HPDE6-E6E7 (cell line): ENCODE results near the gene DNAJB11.
"Not testable (repeated sequence)": the region's sequence is repeated elsewhere in the genome, so short reads cannot be mapped to it uniquely, and the experiment has no call there.

Source experiments
- DNase-seq: peaks from one replicate; pipeline ENCODE4 v3.0.0; 2011; ENCODE audit warnings: missing footprints; ENCODE audit errors: extremely low spot score

Gene DNAJB11

DNA sequence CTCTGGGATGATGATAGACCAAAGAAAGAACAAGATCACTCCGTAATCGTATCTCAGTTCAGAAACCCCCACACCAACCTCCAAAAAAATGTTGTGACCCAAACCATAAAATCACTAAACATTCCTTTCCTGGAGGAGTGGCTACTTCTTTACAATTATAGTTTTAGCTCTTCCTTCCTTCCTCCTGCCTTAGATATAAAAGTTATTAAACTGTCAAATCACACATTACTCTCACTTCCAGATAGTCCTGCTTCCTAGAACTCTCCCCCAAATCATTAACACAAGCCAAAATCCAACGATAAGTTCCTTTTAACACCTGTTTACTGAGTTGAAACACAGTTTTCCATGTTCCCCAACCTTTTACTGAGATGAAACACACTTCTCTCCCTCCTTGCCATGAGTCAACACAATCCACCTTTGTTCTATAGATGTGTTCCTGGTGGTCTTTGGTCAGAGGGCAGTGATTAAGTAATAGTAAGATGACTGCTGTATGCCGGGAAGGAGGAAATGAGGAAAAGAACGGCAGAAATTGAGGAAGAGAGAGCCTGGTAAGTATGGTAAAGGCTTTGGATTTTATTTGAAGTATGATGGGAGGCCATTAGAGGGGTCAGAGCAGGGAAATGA, 18.0 kb upstream of the DNAJB11 start:
- DNase-seq, result no peak

DNA sequence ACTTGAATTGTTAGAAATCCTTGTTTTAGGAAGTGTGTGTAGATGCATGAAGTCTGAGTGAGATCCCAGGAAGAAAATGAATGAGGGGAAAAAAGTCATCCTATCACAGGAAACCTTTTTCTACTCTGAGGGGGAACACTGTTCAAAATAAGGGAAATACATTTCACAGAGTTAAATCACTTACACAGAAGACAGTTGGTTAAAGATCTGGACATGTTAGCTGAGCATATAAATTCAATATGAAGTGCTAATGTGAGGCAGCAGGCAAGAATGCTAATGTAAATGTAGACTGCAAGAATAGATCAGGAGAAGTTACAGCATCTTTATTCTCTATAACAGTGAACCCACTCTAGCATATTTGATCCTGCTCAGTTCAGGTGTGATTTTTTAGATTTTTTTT, 5.9 kb upstream of the DNAJB11 start:
- DNase-seq, result no peak

DNA sequence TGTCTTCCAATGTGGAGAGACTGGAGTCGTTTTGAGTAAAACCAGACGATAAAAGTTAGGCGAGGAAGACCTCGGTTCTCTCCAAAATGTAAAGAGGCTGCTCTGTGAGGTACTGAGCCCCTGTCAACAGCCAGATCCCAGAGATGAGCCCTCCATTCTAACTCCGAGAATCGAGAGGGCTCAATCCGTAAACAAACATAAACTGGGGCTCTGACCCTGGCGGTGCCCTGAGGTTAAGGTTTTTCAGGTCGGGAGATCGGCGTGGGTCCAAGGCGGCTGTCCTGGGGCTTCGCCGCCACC, 3.8 kb upstream of the DNAJB11 start:
- no peak for DNase-seq

DNA sequence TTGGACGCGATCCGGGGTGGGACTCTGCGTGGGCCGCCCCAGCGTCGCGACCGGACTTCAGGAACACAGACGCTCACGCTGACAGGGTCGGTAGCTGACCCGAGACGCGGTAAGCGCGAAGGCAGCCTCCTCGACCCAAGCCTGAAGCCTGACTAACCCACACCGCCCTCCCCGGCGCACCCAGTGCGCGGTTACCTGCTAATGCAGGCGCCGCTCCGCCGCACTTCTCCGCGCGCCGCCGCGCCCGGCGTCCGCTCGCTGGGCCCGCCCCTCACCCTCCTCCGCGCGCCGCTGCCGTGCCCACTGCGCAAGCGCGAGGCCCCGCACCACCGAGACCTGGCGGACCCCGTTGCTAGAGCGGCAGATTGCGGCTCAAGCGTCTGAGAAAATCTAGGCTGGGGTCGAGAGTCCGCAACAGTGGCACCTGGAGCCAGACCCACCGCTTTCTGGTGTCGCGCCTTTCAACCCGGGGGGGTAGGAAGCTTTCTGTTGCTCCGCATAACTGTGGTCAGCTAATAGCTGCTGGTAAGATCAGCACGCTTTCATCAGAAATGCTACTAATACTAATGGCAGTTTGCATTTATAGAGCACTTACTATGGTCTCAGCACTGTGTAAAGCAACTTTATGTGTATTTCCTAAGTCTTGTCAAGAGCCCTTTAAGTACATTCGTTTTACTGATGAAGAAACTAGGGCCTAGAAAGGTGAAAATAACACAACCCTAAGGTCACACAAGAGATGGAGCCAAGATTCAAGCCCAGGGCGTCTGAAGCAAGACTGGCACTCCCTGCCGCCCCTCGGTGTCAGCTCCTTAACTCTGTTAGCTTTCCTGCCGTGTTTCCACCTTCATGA, 3.2 kb upstream of the DNAJB11 start, which contains the start of gene TBCCD1:
TSS of gene TBCCD1 (minus strand) at position 268 of the 850 bp plus-strand sequence. CDS start 3,010 bp downstream, outside the sequence.
- DNase-seq, result peak; percentile 76

DNA sequence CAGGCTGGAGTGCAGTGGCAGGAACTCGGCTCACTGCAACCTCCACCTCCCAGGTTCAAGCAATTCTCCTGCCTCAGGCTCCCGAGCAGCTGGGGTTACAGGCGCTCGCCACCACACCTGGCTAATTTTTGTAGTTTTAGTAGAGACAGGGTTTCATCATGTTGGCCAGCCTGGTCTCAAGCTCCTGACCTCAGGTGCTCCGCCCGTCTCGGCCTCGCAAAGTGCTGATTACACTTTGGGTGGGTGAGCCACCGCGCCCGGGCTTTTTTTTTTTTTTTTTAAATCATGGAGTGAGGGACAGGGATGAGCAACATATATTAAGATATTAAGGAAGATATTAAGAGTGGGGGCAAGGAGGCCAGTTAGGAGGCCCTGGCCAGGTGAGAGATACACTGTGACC, 1.2 kb upstream of the DNAJB11 start:
- DNase-seq, result not testable (repeated sequence)

DNA sequence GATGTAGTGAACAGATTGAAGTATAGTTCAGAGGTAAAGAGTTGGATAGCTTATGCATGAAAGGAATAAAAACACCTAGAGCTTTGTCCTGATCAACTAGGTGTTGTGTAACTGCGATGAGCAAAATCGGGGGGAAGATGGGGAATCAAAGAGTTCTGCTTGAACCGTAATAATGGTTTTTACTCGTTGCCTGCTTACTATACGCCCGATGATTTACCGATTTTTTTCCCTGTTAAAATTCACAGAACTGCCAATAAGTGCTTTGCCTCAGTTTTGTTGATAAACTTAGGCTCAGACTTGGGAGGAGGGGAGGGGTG, 783 bp upstream of the DNAJB11 start:
- no peak for DNase-seq

DNA sequence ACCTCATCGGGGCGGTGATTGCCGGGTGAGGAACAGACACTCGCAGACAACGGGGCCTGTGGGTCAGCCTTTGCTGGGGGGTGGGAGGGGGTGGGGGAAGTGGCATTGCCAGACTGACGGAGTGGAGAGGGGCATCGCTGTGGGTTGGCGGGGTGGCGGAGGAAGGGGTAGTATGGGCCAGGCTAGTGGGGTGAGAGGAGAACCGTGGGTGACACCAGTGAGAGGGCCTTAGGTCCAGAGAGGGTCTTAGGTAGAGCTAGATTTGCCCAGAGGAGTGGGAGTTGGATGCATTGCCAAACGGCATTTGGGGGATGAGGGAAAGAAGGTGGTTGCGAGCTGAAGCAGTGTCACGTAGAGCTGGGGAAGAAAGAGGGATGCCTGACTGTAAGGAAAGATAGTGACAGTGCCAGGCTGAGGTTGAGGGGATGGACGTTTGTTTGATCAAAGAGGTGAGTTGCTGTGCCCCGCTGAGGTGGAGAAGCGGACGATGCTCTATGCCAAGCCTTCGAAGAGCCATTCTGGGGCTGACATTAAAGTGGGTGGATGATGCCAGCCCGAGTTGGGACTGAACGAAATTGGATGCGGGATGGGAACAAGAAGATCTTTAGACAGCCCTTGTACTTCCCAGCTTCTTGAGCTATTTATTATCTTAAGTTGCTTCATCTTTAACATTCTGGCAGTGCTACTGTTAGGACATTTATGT, 572 bp downstream of the DNAJB11 start:
- no peak for DNase-seq

DNA sequence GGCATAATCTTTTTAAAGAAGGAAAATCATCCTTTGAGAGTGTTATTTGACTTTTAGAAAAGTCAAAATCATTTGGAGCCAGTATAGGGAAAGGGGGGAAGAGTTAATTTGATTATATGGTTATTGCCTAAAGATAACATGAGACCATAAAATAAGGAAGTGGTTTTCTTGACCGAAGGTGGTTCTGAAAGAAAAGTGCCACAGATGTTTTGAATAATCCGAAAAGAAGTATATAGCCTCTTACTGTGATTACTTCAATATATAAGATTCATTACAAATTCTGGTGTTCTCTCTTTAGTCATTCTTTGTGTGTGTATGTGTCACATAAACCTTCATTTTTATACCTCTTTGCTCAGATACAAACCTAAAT, 1.1 kb downstream of the DNAJB11 start:
- DNase-seq, result no peak

DNA sequence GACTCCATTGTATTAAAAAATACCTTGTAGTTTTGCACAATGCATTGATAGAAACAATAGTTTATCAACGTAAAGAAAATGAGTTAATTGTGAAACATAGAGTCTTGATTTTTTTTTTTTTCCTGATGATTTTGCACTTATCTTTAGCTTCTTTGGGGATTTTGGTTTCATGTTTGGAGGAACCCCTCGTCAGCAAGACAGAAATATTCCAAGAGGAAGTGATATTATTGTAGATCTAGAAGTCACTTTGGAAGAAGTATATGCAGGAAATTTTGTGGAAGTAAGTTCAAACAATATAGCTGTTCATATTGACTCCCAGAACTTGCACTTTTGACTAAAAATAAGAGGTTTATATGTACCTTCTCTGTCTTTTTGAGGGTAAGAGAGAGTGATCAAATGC, 7.0 kb downstream of the DNAJB11 start:
- no peak for DNase-seq

DNA sequence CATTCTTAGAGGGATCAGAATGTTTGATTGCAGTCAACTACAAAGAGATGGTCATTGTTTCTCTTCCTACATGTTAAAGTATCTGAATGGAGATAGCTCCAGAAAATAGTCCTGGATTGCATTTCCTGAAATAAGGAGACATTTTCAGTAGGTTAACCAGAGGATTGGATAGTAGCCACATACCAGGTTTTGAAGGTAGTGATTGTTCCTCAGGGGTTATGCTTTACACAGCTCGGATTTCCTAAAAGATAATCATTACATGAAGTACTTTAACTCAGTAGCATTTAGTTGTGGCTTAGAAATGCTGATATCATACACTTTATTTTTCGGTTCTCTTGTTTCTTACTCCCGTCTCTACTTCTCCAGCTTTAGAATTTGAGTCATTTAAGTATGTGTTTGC, 10.3 kb downstream of the DNAJB11 start:
- no peak for DNase-seq

DNA sequence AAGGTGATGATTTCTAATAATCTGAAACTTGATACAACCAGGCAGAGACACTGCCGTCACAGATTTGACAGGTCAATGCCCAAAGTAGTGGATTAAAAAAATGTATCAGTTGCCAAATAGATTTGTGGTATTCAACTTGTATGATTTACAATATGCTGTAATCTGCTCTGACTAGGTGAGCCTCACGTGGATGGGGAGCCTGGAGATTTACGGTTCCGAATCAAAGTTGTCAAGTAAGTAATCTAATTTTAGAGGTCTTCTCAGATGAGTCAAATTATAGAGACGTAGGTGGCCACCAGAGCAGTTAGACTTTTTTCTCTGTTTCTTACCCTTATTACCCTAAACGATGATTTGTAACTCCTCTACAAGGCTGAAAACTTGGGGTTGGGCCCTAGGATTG, 12.0 kb downstream of the DNAJB11 start:
- no peak for DNase-seq

DNA sequence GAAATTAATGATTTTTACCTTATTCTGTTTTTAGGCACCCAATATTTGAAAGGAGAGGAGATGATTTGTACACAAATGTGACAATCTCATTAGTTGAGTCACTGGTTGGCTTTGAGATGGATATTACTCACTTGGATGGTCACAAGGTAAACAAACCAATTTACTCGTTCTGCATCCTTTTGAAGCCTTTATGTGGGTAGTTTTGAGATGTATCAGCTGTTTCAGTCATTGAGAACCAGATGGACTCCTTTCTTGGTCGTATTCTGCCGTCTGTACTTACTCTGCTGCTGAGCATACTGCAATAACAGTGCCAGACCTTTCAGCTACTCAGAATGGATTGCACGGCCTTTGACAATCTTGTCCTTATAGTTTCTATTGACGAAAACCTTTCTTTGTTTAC, 13.3 kb downstream of the DNAJB11 start:
- no peak for DNase-seq

DNA sequence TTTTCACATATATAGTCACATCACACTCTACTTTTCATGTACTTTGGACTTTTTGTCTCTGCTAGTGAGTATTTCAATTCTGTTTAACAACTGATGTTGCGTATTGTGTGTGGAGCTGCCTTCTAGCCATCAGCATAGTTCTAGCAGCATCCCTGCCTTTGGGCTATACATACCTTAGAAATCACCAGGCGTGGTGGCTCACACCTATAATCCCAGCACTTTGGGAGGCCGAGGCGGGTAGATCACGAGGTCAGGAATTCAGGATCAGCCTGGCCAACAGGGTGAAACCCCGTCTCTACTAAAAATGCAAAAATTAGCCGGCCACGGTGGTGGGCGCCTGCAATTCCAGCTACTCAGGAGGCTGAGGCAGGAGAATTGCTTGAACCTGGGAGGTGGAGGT, 15.7 kb downstream of the DNAJB11 start:
- DNase-seq, result not testable (repeated sequence)

DNA sequence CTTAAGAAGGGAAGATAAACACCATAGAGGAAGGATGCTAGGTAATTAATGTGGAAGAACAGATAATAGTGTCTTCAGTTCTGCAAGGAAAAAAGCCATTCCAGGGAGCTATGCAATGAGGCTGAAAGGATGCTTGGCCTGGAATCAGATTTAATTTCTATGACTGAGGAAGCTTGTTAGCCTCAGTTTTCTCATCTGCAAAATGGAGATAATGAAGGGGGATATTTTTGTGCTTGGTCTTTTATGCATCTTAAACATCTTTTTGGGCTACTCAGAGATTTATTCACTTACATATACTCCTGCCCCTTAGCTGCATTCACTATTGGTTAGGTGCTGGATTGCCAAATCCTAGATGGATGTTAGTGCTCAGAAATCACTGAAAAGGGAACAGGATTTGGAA, 16.7 kb downstream of the DNAJB11 start:
- DNase-seq, result no peak

DNA sequence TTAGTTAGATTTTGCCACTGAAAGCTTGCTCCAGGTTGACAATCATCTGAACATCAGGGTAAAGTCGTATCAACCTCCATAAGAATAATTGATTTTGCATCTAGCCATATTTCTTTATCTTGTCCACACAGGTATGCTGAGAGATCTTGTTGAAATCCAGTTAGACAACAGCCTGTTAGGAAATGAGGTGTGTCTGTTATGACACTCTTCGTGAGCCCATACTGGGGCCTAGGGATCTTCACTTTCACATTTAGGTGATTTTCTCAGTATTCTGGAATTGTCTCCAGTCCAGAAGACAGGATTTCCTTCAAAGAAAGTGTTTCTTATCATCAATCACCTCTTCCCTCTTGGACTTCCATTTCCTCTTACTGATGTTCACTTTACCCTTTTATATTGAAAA, 18.1 kb downstream of the DNAJB11 start:
- DNase-seq, result peak; percentile 70

DNA sequence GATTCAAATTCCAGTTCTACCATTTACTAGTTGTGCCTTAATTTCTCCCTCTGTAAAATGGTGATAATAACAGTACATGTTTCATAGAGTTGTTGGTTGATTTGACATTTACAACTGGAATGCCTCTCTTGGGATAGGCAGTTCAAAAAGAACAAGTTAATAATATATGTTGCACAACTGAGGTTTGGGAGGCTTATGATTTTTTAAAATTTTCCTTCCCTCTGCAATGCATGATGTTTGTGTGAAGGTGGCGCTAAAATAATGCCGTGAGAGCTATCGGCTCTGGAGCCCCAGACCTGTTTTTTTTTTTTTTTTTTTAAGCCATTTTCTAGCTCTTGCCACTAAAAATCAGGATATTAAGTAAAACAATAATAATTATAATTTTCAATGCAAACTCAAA, 18.6 kb downstream of the DNAJB11 start:
- DNase-seq, result no peak

DNA sequence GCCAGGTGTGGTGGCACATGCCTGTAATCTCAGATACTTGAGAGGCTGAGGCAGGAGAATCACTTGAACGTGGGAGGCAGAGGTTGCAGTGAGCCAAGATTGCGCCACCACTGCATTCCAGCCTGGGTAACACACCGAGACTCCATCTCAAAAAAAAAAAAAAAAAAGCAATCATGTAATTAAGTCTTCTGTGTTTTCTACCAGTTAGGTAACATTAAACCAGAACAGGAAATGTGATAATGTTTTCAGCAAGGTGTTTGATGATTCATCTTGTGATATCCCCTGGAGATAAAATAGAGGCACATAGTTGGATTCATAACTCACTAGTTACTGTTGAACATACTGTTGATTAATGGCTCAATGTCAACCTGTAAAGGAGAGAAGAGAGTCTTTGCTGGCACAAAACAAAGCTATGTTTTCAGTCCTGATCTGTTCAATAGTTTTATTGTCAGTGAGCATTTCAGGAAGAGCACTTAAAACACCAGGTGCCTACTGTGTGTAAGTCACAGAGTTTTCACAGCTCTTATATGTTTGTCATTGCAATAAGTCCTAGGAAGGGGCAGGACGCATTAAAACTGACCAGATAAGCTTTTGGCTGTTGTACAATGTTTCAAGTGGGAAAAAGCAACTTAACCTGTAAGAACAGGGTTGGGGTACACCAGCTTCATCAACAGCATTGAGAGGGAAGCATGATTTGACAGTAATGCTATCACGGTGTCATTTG, 19.5 kb downstream of the DNAJB11 start:
- peak; percentile 80 for DNase-seq

DNA sequence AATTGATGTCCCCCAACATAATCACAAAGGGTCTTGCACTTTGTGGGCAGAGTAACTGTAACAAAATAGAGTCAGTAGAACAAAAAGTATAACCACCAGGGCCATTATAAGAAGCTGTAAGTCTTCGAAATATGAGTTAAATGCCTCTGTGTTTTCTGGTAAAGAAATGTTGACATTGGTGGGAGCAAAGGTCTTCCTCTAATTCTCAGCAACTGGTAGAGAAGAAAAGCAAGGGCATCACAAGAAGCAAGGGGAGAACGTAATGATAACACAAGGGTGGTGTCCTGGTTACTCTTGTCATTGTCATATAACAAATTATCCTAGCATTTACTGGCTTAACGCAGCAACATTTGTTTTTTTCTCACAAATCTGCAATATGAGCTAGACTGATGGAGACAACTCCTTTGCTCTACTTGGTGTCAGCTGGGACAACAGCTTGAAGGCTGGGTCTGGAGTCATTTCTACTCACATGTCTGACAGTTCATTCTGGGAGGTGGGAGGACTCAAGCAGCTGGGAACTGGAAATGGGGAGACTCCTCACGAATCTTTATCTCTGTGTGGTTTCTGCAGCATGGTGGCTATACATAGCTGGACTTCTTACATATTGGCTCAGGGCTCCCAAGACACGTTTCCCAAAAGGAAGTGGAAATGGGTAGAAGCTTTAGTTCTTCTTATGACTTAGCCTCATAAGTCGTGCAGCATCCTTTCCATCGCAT, 20.2 kb downstream of the DNAJB11 start:
- no peak for DNase-seq

DNA sequence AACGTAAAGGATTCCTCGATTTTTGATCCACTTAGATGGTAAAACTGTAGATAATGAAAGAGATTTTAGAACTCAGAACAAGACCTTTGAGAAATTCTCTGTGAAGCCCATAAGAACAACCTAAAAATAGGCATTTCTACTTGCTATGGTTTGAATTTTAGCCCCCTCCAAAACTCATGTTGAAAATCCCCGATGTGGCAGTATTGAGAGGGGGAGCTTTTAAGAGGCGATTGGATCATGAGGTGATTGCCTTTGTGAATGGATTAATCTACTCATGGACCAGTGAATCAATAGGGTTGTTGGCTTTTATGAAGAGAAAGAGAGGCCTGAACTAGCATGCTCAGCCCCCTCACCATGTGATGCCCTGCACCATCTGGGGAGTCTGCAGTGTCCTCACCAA, 22.2 kb downstream of the DNAJB11 start:
- DNase-seq, result no peak

DNA sequence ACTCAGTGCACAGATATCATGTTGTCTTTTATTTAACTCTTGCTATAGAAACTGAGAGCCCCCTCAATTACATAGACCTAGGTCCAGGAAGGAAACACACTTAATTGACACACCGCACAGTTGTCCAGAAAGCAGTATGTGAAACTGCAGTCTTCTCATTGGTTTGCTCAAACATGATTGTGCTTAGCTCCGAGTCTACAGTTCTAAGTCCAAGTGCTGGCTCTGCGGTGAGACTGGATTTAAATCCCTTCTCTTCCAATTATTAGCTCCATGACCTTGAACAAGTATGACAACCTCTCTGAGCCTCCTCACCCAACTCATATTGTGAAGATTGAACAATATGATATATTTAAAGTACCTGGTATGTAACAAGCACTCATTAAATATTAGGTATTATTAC, 23.3 kb downstream of the DNAJB11 start:
- DNase-seq, result no peak

DNA sequence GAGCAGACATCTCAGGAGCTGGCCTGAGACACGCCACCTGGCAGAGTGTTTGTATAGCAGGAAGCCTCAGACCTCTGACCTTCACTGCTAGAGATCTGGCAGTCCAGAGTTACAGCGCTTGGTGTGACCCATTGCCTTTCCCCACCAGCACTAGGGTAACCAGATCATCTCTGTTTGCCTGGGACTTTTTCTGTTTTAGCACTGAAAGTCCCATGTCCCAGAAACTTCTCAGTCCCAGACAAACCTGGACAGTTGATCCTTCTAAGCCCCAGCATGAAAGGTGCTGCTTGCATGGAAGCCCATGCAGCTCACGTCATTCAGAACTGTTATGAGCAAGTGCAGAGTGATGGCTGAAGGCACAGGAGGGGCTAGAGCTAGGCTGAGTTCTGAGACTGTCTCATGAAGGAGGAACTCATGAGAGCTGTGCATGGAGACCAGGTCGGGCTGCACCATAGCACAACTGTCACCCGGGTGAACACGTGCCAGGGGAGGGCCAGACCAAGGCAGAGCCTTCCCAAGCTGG, 24.1 kb downstream of the DNAJB11 start:
- DNase-seq, result no peak
